ENCODE results near the gene BACH1.

Gene BACH1

DNA sequence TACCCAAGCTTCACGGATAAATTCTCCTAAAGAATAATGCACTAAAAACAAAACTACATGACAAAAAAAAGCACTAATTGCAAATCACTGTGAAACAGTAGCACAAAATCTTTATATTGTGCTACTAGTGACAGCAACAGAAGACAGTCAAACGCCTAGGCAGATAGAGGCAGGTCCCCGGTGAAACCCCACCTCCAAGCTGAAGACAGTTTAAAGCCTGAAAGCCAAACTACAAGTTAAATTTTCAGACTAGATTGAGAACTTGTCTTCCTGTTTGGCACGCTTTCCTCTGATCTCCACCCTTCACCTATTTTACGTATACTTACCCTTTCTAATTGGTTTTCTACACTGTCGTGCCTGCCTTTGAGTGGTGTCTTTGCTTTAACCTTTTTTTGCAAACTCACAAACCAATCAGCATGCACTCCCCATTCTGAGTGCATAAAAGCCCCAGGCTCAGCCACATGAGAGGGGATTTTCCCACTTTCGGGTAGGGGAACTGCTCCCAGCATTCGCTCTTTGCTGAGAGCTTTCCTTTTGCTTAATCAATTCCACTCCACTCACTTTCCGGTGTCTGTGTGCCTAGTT lies 3.6 kb upstream of the BACH1 start:
- peak; percentile 12 for DNase-seq

- DNase-seq = no peak
Observed at GRCh38 chr21:29296446-29296845, 2.3 kb upstream of the BACH1 start.

GRCh38 chr21:29297483-29298347 lies 1.0 kb upstream of the BACH1 start:
- no peak for DNase-seq

DNA sequence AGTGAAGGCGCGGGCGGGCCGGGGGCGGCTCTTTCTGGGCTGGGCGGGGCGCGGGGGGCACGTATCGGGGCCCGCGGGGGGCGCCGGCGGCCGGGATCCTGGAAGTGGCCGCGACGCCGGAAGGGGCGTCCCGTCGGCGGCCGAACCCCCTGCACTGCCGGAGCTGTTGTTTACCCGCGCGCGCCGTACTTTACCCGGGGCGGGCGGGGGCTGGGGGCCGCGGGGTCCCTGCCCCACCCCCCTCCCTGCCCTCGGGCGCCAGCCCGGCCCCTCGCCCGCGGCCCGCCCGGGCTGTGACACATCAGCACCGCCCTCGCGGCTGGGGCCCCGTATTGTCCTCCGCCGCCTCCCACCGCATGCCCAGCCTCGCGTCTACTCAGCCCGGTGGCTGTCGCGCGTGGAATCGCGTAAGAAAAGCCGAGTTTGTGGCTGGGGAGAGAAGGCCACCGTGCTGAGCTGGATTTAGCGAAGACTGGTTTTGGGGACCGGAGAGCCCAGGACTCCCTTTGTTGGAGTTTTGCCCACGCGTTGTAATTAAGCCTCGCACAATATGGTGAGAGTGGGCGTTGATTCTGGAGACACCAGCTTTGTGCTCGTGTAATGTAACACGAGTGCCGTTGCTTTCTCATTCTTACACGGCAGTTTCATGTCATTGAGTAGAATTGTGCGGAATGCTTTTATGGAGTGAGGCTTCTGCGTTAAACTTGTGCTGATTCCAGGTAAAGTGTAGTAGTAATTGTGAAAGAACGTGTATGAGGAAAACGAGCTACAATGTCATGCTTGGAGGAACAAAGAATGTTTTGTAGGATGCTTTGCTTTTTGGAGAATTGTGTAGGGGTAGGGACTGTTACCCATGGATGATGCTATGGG lies 559 bp downstream of the BACH1 start:
- peak; percentile 58 for DNase-seq

DNA sequence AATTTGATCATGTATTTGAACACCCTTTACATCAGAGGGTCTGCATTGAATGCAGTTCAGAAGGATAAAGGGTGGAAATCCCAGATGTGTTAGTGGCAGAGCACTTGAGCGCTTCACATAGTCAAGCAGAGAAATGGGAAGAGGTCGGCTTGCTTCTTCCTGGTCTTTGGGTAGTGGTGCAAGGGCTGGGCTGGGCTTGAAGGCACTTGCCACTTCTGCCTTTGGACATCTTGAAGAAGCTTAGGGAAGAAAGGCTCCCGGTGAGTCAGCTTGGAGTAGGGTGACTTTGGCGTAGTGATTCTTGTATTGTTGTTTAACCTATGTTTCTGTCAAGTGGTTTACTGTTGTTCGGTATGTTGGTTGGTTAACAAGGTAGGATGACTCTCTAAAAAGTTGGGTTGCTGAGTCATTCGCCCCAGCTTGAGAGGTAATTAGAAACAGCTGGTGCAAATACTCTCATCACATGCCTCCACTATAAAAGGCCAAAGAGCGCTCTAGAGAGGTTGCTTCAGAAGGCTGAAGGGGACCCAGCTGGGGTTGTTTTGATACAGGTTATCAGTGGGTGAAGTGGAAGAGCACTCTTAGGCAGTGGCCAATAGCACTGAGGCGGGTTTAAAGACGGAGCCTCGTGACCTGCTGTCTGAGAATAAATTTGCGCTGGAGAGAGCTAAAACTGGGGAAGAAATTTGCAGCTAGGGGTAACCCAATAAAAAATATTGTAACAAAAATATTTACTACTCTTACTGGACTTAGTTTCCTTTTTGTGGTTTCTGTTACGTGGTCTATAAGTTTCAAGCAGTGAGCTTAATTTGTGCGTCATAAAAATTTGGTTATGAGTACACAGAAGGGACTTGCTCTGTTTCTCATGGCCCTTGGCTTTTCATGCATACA lies 1.4 kb downstream of the BACH1 start:
- peak; percentile 23 for DNase-seq

- DNase-seq = no peak
Observed at GRCh38 chr21:29300807-29301138, 2.1 kb downstream of the BACH1 start.

GRCh38 chr21:29301691-29302090 lies 3.0 kb downstream of the BACH1 start:
- no peak for DNase-seq

- no peak for DNase-seq
Observed at GRCh38 chr21:29302359-29302875, 3.7 kb downstream of the BACH1 start.

GRCh38 chr21:29303288-29303687 lies 4.6 kb downstream of the BACH1 start:
- DNase-seq = no peak

GRCh38 chr21:29304597-29304996 lies 5.9 kb downstream of the BACH1 start:
- no peak for DNase-seq

DNA sequence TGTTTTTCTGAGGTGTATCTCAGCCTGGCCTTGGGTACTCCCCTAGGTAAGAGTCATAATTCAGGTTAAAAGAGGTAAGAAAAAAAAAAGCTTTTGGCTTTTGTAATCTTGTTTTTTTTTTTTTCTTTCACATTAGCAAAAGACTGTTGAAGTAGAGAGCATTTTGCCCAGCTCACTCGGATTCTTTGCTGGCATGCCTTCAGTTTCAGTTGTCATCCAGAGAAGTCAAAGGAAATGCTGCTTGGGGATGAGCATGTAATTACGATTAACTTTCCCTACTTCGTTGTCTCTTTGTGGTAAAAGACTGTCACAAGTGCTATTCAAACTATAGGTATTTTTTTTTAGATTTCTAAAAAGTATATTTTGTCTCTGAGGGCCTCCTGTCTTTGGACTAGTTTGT lies 6.3 kb downstream of the BACH1 start:
- DNase-seq = no peak

- DNase-seq = no peak
Observed at GRCh38 chr21:29305561-29305960, 6.8 kb downstream of the BACH1 start.

DNA sequence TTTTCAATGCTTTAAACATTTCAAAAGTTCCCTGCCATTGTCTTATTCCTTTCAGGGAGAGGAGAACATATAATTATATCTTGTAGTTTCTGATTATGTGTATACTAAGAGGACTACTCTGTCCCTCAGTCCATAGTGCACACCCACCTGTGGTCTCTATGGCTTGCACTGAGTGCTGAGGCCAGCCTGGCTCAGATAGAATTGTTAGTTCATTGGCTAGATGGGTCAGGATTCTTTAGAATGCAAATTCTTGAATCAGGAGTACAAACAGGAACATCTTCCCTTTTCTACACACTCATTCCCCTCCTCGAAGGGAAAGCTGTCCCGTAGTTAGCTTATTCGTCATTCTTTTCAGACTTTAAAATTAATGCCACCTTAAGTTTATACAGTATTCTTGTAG lies 8.2 kb downstream of the BACH1 start:
- no peak for DNase-seq

- DNase-seq = no peak
Observed at GRCh38 chr21:29307718-29308455, 9.2 kb downstream of the BACH1 start.

DNA sequence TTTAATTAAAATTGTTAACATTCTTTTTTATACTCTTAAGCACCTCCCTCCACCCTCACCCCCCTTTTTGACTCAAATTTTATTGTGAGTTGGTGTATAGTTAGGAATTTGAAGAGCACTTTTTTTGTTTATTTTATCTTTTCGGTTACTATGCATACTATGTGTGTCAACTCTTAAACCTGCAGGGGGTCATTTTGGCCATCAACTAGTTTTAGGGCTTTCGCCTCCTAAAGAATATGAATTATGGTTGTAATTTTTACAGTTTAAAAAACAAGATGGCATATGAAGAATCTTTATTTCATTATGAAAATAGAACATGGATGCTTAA lies 9.7 kb downstream of the BACH1 start:
- no peak for DNase-seq

DNA sequence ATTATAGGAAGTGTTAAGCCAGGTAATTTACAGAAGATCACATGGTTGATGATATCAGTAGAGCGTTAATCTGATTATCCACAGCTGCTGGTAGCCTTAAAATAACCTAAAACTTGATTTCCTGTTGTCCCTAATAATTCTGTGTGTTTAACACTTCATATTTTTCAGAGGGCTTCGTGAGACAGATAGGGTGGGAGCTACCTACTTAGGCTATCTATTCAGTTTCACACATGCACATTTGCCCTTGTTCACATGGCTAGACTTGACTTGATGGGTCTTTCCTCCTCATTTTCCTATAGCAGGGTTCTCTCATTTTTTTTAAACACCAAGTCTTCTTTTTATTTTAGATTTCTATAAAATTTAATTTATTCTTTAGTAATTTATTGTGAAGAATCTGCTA lies 11.0 kb downstream of the BACH1 start:
- no peak for DNase-seq

GRCh38 chr21:29311802-29312201 lies 13.1 kb downstream of the BACH1 start:
- DNase-seq = no peak

GRCh38 chr21:29312981-29313380 lies 14.3 kb downstream of the BACH1 start:
- no peak for DNase-seq

- DNase-seq = no peak
Observed at GRCh38 chr21:29313662-29314408, 15.1 kb downstream of the BACH1 start.

DNA sequence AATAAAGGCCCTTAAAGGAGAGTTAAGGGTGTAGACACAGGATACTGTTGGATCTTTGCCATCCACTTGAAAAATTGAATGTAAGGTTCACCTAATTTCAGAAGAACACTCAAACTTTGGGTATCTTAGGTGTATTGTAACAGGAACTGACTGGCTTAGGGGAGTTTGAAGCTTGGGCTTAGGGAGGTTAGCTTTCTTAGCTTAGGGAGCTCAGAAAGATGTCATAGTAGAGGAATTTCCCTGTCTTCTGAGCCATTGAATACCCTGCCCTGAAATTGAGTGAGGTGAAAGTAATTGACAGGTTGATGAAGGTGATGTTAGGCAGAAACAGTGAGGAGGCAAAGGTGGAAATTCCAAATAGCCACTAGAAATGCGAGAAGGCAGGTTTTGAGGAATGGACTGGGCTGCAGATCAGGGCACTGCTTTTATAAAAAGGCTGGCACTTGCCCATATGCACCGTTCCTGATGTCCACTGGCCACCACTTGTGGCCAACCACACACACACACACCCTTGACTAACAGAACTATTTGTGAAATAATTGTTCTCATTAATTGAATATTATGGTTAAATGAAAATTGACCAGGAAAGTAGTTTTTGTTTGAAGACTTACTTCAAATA lies 16.5 kb downstream of the BACH1 start:
- DNase-seq = no peak

Data from activated CD4-positive, alpha-beta T cell treated with anti-CD3 and anti-CD28 coated beads for 1 hour (primary cell).